Mesenchymal stem cell (in vitro differentiated cells and primary cell): ENCODE data around the gene GSTO1.
A peak's percentile ranks its signal among the peaks of the same experiment; 100 is the strongest.

Source experiments
- DNase-seq: peaks from one replicate; pipeline ENCODE4 v3.0.0-alpha.2; 2013
- H2AFZ ChIP-seq: one replicate; pipeline ENCODE4 v1.6.1; 2013; ENCODE audit warnings: low read depth, mild to moderate bottlenecking, control low read depth, inconsistent platforms, low read length, moderate library complexity
- H2AK5ac ChIP-seq: 2 replicates; pipeline ENCODE4 v1.6.1; 2013; ENCODE audit warnings: low read length, moderate library complexity, mild to moderate bottlenecking, inconsistent platforms; ENCODE audit not compliant: severe bottlenecking
- H2BK120ac ChIP-seq: one replicate; pipeline ENCODE4 v1.6.1; 2013; ENCODE audit warnings: low read depth, mild to moderate bottlenecking, inconsistent platforms, low read length, moderate library complexity
- H2BK12ac ChIP-seq, 2 experiments: one replicate each; pipeline ENCODE4 v1.6.1; 2013; ENCODE audit warnings: inconsistent platforms in 2 of 2, low read length in 2 of 2, mild to moderate bottlenecking in 2 of 2, moderate library complexity in 2 of 2, control low read depth in 1 of 2
- H2BK15ac ChIP-seq: one replicate; pipeline ENCODE4 v1.6.1; 2013; ENCODE audit warnings: mild to moderate bottlenecking, low read depth, inconsistent platforms; ENCODE audit not compliant: poor library complexity, severe bottlenecking
- H2BK5ac ChIP-seq: 2 replicates; pipeline ENCODE4 v1.6.1; 2013; ENCODE audit warnings: low read depth, mild to moderate bottlenecking, low read length, control low read depth, inconsistent platforms; ENCODE audit not compliant: poor library complexity, severe bottlenecking
- H3K14ac ChIP-seq, 2 experiments: one replicate each; pipeline ENCODE4 v1.6.1; 2013; ENCODE audit warnings: inconsistent platforms in 2 of 2, low read length in 2 of 2, control low read depth in 1 of 2, mild to moderate bottlenecking in 1 of 2, moderate library complexity in 1 of 2
- H3K18ac ChIP-seq, 2 experiments: one replicate each; pipeline ENCODE4 v1.6.1; 2013; ENCODE audit warnings: inconsistent platforms in 2 of 2, low read length in 2 of 2, control low read depth in 1 of 2, low read depth in 1 of 2, mild to moderate bottlenecking in 1 of 2
- H3K23ac ChIP-seq, 2 experiments: one replicate each; pipeline ENCODE4 v1.6.1; 2013; ENCODE audit warnings: inconsistent platforms in 2 of 2, low read length in 2 of 2, mild to moderate bottlenecking in 2 of 2, moderate library complexity in 2 of 2, control low read depth in 1 of 2
- H3K27ac ChIP-seq: 2 replicates; pipeline ENCODE4 v1.5.1; 2013; ENCODE audit warnings: mild to moderate bottlenecking, moderate library complexity, low read length, control low read depth, inconsistent platforms; ENCODE audit not compliant: poor library complexity, severe bottlenecking
- H3K27me3 ChIP-seq, 2 experiments: 2 replicates each; pipeline versions ENCODE4 v1.6.1 to v1.7.0; 2013; ENCODE audit warnings: low read length in 2 of 2, mild to moderate bottlenecking in 2 of 2, moderate library complexity in 2 of 2, control low read depth in 1 of 2, inconsistent platforms in 1 of 2; ENCODE audit not compliant: control insufficient read depth in 1 of 2, insufficient read depth in 1 of 2
- H3K36me3 ChIP-seq, 2 experiments: 2 replicates each; pipeline versions ENCODE4 v1.6.1 to v1.7.0; 2013; ENCODE audit warnings: low read length in 2 of 2, control low read depth in 1 of 2, inconsistent platforms in 1 of 2, low read depth in 1 of 2, mild to moderate bottlenecking in 1 of 2; ENCODE audit not compliant: insufficient read depth in 2 of 2, control insufficient read depth in 1 of 2
- H3K4ac ChIP-seq, 2 experiments: one replicate each; pipeline ENCODE4 v1.6.1; 2013; ENCODE audit warnings: inconsistent platforms in 2 of 2, low read length in 2 of 2, mild to moderate bottlenecking in 2 of 2, moderate library complexity in 2 of 2, control low read depth in 1 of 2, low read depth in 1 of 2
- H3K4me1 ChIP-seq: 2 replicates; pipeline ENCODE4 v1.6.1; 2013; ENCODE audit warnings: low read depth, low read length, control low read depth; ENCODE audit not compliant: control insufficient read depth, insufficient read depth
- H3K4me2 ChIP-seq: 2 replicates; pipeline ENCODE4 v1.6.1; 2013; ENCODE audit warnings: low read length, mild to moderate bottlenecking, inconsistent platforms; ENCODE audit not compliant: poor library complexity, severe bottlenecking
- H3K4me3 ChIP-seq, 2 experiments: 2 replicates each; pipeline versions ENCODE4 v1.5.1 to v1.7.0; 2013; ENCODE audit warnings: low read length in 2 of 2, mild to moderate bottlenecking in 2 of 2, control low read depth in 1 of 2, low read depth in 1 of 2; ENCODE audit not compliant: insufficient read depth in 1 of 2
- H3K79me1 ChIP-seq: replicated peaks from 2 replicates; pipeline ENCODE4 v1.6.1; 2013; ENCODE audit warnings: mild to moderate bottlenecking, control low read depth, low read length, inconsistent platforms; ENCODE audit not compliant: poor library complexity, severe bottlenecking
- H3K9ac ChIP-seq: 2 replicates; pipeline ENCODE4 v1.7.0; 2013; ENCODE audit warnings: mild to moderate bottlenecking, low read length, moderate library complexity
- H3K9me3 ChIP-seq: 2 replicates; pipeline ENCODE4 v1.7.0; 2013; ENCODE audit warnings: mild to moderate bottlenecking, low read length; ENCODE audit not compliant: control insufficient read depth
- H4K8ac ChIP-seq: one replicate; pipeline ENCODE4 v1.6.1; 2013; ENCODE audit warnings: inconsistent platforms, mild to moderate bottlenecking, low read length, moderate library complexity
- H4K91ac ChIP-seq: one replicate; pipeline ENCODE4 v1.6.1; 2013; ENCODE audit warnings: mild to moderate bottlenecking, low read length, inconsistent platforms
- WGBS: methylation state at CpG from one replicate; pipeline ENCODE4 v1.1.7; 2013; ENCODE audit warnings: mixed read lengths; 5-methylcytosine and 5-hydroxymethylcytosine counted together

GSTO1 gene

GRCh38 chr10:104307576-104308438 lies 53.1 kb downstream of the GSTO1 start:
- Histone ChIP-seq H3K4ac (no peak overlapping the region), H3K4me1 (peaks cover 7% of the 10 kb centered on the region), H4K8ac (no peak overlapping the region), H2BK120ac (no peak overlapping the region), H3K4me2 (no peak overlapping the region), H2AK5ac (no peak overlapping the region), H2BK12ac (no peak overlapping the region), H4K91ac (no peak overlapping the region), H3K14ac (no peak overlapping the region), H3K79me1 (peaks cover 18% of the 10 kb centered on the region), H3K18ac (no peak overlapping the region), H3K23ac (no peak overlapping the region), H3K36me3 (peaks cover 24 to 48% of the 10 kb centered on the region in 2 experiments), H3K9me3 (no peaks in the 10 kb centered on the region), H3K4me3 (no peak overlapping the region), H2AFZ (no peak overlapping the region), H2BK5ac (no peak overlapping the region), H3K27ac (no peak overlapping the region), H3K9ac (peak overlapping the region; percentile 41), H2BK15ac (no peak overlapping the region), H3K27me3 (no peaks in the 10 kb centered on the region)
- WGBS = 91% methylated on average over 9 of the region's 10 CpGs
- DNase-seq = no peak

GRCh38 chr10:104308439-104308903 lies 53.8 kb downstream of the GSTO1 start:
- Histone ChIP-seq H2BK5ac (no peak overlapping the region), H2BK12ac (no peak overlapping the region), H3K27me3 (no peaks in the 10 kb centered on the region), H2AFZ (no peak overlapping the region), H3K9me3 (no peaks in the 10 kb centered on the region), H3K18ac (no peak overlapping the region), H2BK120ac (no peak overlapping the region), H3K4ac (no peak overlapping the region), H2AK5ac (no peak overlapping the region), H3K14ac (no peak overlapping the region), H2BK15ac (no peak overlapping the region), H3K36me3 (peaks cover 31 to 55% of the 10 kb centered on the region in 2 experiments), H3K27ac (no peak overlapping the region), H3K79me1 (peaks cover 25% of the 10 kb centered on the region), H4K91ac (no peak overlapping the region), H3K4me2 (no peak overlapping the region), H4K8ac (no peak overlapping the region), H3K4me3 (no peak overlapping the region), H3K9ac (peak overlapping the region; percentile 41), H3K23ac (no peak overlapping the region), H3K4me1 (peaks cover 7% of the 10 kb centered on the region)
- 95% methylated on average over 4 of the region's 4 CpGs for WGBS
- no peak for DNase-seq

GRCh38 chr10:104309980-104310978 lies 55.6 kb downstream of the GSTO1 start:
- 80% methylated on average over 15 of the region's 15 CpGs for WGBS

More at GRCh38 chr10:104309980-104310978, 55.6 kb downstream of the GSTO1 start:
- Histone ChIP-seq H3K18ac (peak overlapping the region in 1 of 2 experiments; percentile 25), H3K4me2 (no peak overlapping the region), H3K79me1 (peaks cover 34% of the 10 kb centered on the region), H3K36me3 (peaks cover 49 to 73% of the 10 kb centered on the region in 2 experiments), H2AK5ac (no peak overlapping the region), H2BK15ac (no peak overlapping the region), H4K91ac (no peak overlapping the region), H3K27me3 (no peaks in the 10 kb centered on the region), H3K14ac (peak overlapping the region in 1 of 2 experiments; percentile 49), H2AFZ (no peak overlapping the region), H3K4ac (no peak overlapping the region), H3K27ac (no peak overlapping the region), H3K9me3 (no peaks in the 10 kb centered on the region), H3K9ac (peak overlapping the region; percentile 61), H3K23ac (peak overlapping the region in 1 of 2 experiments; percentile 36), H4K8ac (peak overlapping the region; percentile 24), H2BK5ac (no peak overlapping the region), H2BK120ac (no peak overlapping the region), H3K4me3 (peak overlapping the region in 1 of 2 experiments; percentile 1), H3K4me1 (peaks cover 7% of the 10 kb centered on the region), H2BK12ac (no peak overlapping the region)
- DNase-seq = peak; percentile 60
